GM12878 (cell line): ENCODE data around the gene GJD3. TPM values are rescaled to one million over a fixed set of nuclear protein-coding genes. Genes with fewer than 3 reads are reported as not detected.

Experiments used
- ATAC-seq: fragments of 200-7000 bp; cut with Tn5 transposase; 3 replicates; pipeline ENCODE4 v1.9.1; 2020; ENCODE audit warnings: mild to moderate bottlenecking, moderate library complexity
- BruUV-seq: library from RNA; stranded (reverse); fragments of 400-500 nt; replicated peaks from 2 replicates; lab custom pipeline; 2021; lab: Mats Ljungman, UMichigan
- CTCF ChIA-PET: fragments of 300-600 bp; sonication (Branson Sonifier 250); formaldehyde crosslinking; extraction: SDS; loops from one replicate; lab custom pipeline; 2021; ENCODE audit warnings: inconsistent platforms; lab: Yijun Ruan, JAX
- POLR2A ChIA-PET: fragments of 350-600 bp; formaldehyde crosslinking; extraction: SDS; loops from one replicate; lab custom pipeline; 2021; ENCODE audit warnings: inconsistent platforms; lab: Charles Lee
- RAD21 ChIA-PET: fragments of 300-600 bp; sonication (Branson Sonifier 250); formaldehyde crosslinking; loops from one replicate; lab custom pipeline; 2023; ENCODE audit warnings: antibody characterized with exemption; ENCODE audit not compliant: unreplicated experiment; lab: Charles Lee
- SMC1A ChIA-PET: fragments of 300-600 bp; sonication (Branson Sonifier 250); formaldehyde crosslinking; loops from one replicate; lab custom pipeline; 2023; ENCODE audit not compliant: unreplicated experiment, uncharacterized antibody; lab: Charles Lee
- DNase-seq: peaks from one replicate; pipeline ENCODE4 v3.0.0-alpha.2; 2011; ENCODE audit warnings: low read depth, low spot score
- FAIRE-seq: peaks from 3 replicates; lab custom pipeline; 2011; peaks lifted over from hg19 to GRCh38; lab: Jason Lieb, UNC
- H2AFZ ChIP-seq: 2 replicates; pipeline ENCODE4 v1.6.0; 2011; ENCODE audit warnings: low read depth, low read length, control low read depth; ENCODE audit not compliant: control insufficient read depth
- H3K27ac ChIP-seq: 2 replicates; pipeline ENCODE4 v1.5.1; 2011; ENCODE audit warnings: control low read depth; ENCODE audit not compliant: control insufficient read depth, insufficient read depth
- H3K27me3 ChIP-seq, 2 experiments: replicated peaks in 1 of 2; 2 replicates each; pipeline versions ENCODE4 v1.6.0 to v1.6.1; 2011; ENCODE audit warnings: low read length in 1 of 2; ENCODE audit not compliant: control insufficient read depth in 2 of 2, insufficient read depth in 2 of 2
- H3K36me3 ChIP-seq, 2 experiments: 2 replicates each; pipeline ENCODE4 v1.5.1; 2011; ENCODE audit warnings: low read length in 1 of 2; ENCODE audit not compliant: control insufficient read depth in 2 of 2, insufficient read depth in 2 of 2
- H3K4me1 ChIP-seq: 2 replicates; pipeline ENCODE4 v1.6.1; 2011; ENCODE audit warnings: mild to moderate bottlenecking, low read length, moderate library complexity, mixed read lengths; ENCODE audit not compliant: control insufficient read depth, insufficient read depth
- H3K4me2 ChIP-seq: 2 replicates; pipeline ENCODE4 v1.6.0; 2011; ENCODE audit warnings: control low read depth; ENCODE audit not compliant: control insufficient read depth, insufficient read depth
- H3K4me3 ChIP-seq: fragments of 200-600 bp; sonication (generic); 2 replicates; pipeline ENCODE4 v1.5.1; 2016
- H3K79me2 ChIP-seq: 2 replicates; pipeline ENCODE4 v1.6.0; 2011; ENCODE audit warnings: low read length; ENCODE audit not compliant: control insufficient read depth, insufficient read depth
- H3K9ac ChIP-seq: 2 replicates; pipeline ENCODE4 v1.8.0; 2011; ENCODE audit warnings: low read length, control low read depth, mixed read lengths; ENCODE audit not compliant: control insufficient read depth, insufficient read depth
- H3K9me3 ChIP-seq: replicated peaks from 3 replicates; pipeline ENCODE4 v1.5.1; 2011; ENCODE audit warnings: mild to moderate bottlenecking, low read length; ENCODE audit not compliant: control insufficient read depth, insufficient read depth
- H4K20me1 ChIP-seq: 2 replicates; pipeline ENCODE4 v1.6.0; 2011; ENCODE audit not compliant: control insufficient read depth, insufficient read depth
- NR2C1 ChIP-seq: fragments of 450-650 bp; IDR thresholded peaks from 2 replicates; pipeline ENCODE4 v1.6.1; 2017; ENCODE audit warnings: antibody characterized with exemption, mild to moderate bottlenecking, moderate library complexity
- SUZ12 ChIP-seq: fragments of 200-600 bp; sonication (generic); IDR thresholded peaks from one replicate; pipeline ENCODE4 v1.6.1; 2018; ENCODE audit warnings: antibody characterized with exemption, mild to moderate bottlenecking; ENCODE audit not compliant: unreplicated experiment
- ZNF207 ChIP-seq: fragments of 450-650 bp; IDR thresholded peaks from 2 replicates; pipeline ENCODE4 v1.6.1; 2014; ENCODE audit warnings: antibody characterized with exemption, mild to moderate bottlenecking, borderline replicate concordance
- WGBS: methylation state at CpG from one replicate; pipeline ENCODE4 v1.1.6; 2016; ENCODE audit warnings: low lambda C conversion rate; ENCODE audit not compliant: insufficient replicate concordance, insufficient coverage; ENCODE audit errors: missing lambda C conversion rate; 5-methylcytosine and 5-hydroxymethylcytosine counted together
- in situ Hi-C: fragments of 300-500 bp; cut with MboI; formaldehyde crosslinking; loops from 9 replicates; pipeline ENCODE4 v1.14.3; 2018; ENCODE audit warnings: mixed read lengths
- intact Hi-C: fragments of 100-400 bp; cut with micrococcal nuclease; formaldehyde crosslinking; loops from one replicate; pipeline ENCODE4 v1.14.2; 2022; ENCODE audit not compliant: unreplicated experiment
- polyA plus RNA-seq, 11 experiments: library from polyadenylated mRNA; depleted of rRNA in 4 of 11; unstranded in 6 of 11; stranded (reverse) in 5 of 11; fragments of >200 nt; fragmentation: Nextera tagmentation in 4 of 11; fragmentation: Illumina TruSeq in 1 of 11; extraction: Ambion mirVana in 4 of 11; extraction: Trizol in 1 of 11; gene quantifications; 1 replicate in 1 of 11; 2 replicates in 10 of 11; pipeline versions ENCODE4 v1.2.1 to v1.2.3, GENCODE V29; 2011 to 2016; ENCODE audit warnings: inconsistent platforms in 2 of 11, missing spikeins in 2 of 11, low read depth in 1 of 11
- total RNA-seq, 4 experiments: library from RNA; depleted of rRNA in 3 of 4; stranded (reverse); fragments of >200 nt in 3 of 4; fragmentation: Illumina TruSeq in 1 of 4; extraction: Trizol in 1 of 4; gene quantifications; 2 replicates each; pipeline versions ENCODE4 v1.2.1 to v1.2.3, GENCODE V29; 2013 to 2021
- TF ChIP-seq, protein P1 (sequence below): fragments of 450-650 bp; formaldehyde crosslinking; IDR thresholded peaks from 2 replicates; pipeline ENCODE4 v1.5.0; 2022; ENCODE audit warnings: mild to moderate bottlenecking, missing genetic modification characterization

The GJD3 gene
- total and polyA plus RNA-seq, 10 of the 15 experiments (the other 5 are each of a cell fraction or from before 2014, with no cell fraction given), result 1.6 TPM; not detected in 9

- Histone ChIP-seq H3K27me3 (no peaks in the 10 kb centered on the region), H3K4me2 (no peak overlapping the region), H3K36me3 (peaks cover 6 to 27% of the 10 kb centered on the region in 2 experiments), H3K79me2 (peaks cover 49% of the 10 kb centered on the region), H3K4me3 (no peak overlapping the region), H2AFZ (no peak overlapping the region), H3K4me1 (peaks cover 36% of the 10 kb centered on the region), H3K27ac (no peak overlapping the region), H3K9me3 (no peaks in the 10 kb centered on the region), H3K9ac (no peak overlapping the region), H4K20me1 (no peaks in the 10 kb centered on the region)
- intact Hi-C loops (no loop called here), in situ Hi-C loops (no loop called here)
- ChIA-PET POLR2A (no interaction called here), RAD21 (interaction anchor here (0.9 to 1.2 kb wide), 3 partner anchors 9 to 24 kb away, joined by 3 to 4 read pairs (median 3); no protein-coding TSS in a partner anchor), SMC1A (interaction anchor here (0.8 to 1.3 kb wide), 6 partner anchors 8 to 53 kb away, joined by 3 to 6 read pairs (median 4); no protein-coding TSS in a partner anchor), CTCF (interaction anchor here (1.5 to 3.6 kb wide), 4 partner anchors 8 to 29 kb away, joined by 3 to 16 read pairs (median 4); no protein-coding TSS in a partner anchor)
- 88% methylated on average over 11 of the region's 11 CpGs for WGBS
- TF ChIP-seq, protein P1, sequence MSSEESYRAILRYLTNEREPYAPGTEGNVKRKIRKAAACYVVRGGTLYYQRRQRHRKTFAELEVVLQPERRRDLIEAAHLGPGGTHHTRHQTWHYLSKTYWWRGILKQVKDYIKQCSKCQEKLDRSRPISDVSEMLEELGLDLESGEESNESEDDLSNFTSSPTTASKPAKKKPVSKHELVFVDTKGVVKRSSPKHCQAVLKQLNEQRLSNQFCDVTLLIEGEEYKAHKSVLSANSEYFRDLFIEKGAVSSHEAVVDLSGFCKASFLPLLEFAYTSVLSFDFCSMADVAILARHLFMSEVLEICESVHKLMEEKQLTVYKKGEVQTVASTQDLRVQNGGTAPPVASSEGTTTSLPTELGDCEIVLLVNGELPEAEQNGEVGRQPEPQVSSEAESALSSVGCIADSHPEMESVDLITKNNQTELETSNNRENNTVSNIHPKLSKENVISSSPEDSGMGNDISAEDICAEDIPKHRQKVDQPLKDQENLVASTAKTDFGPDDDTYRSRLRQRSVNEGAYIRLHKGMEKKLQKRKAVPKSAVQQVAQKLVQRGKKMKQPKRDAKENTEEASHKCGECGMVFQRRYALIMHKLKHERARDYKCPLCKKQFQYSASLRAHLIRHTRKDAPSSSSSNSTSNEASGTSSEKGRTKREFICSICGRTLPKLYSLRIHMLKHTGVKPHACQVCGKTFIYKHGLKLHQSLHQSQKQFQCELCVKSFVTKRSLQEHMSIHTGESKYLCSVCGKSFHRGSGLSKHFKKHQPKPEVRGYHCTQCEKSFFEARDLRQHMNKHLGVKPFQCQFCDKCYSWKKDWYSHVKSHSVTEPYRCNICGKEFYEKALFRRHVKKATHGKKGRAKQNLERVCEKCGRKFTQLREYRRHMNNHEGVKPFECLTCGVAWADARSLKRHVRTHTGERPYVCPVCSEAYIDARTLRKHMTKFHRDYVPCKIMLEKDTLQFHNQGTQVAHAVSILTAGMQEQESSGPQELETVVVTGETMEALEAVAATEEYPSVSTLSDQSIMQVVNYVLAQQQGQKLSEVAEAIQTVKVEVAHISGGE (CRISPR knock-in tag), result no peak
- no peak for TF ChIP-seq NR2C1
- TF ChIP-seq ZNF207, result no peak
- TF ChIP-seq SUZ12, result no peak
- DNase-seq, result no peak
- no peak for FAIRE-seq
- no TSS peak for BruUV-seq
- no peak for ATAC-seq
These were observed 18.4 kb downstream of the GJD3 start for GRCh38 chr17:40345994-40346764.
